RWPE2 (cell line): ENCODE results near the gene CROCC2.

ENCODE experiments used
- ATAC-seq: fragments of 200-7000 bp; cut with Tn5 transposase; 3 replicates; pipeline ENCODE4 v1.9.1; 2021; ENCODE audit warnings: low read depth
- DNase-seq: peaks from one replicate; pipeline ENCODE4 v3.0.0-alpha.2; 2020; ENCODE audit warnings: low spot score
- H3K27ac ChIP-seq: fragments of 450-650 bp; 2 replicates; pipeline ENCODE4 v1.5.1; 2017; ENCODE audit warnings: mild to moderate bottlenecking; ENCODE audit not compliant: poor library complexity, severe bottlenecking
- H3K27me3 ChIP-seq: fragments of 250-450 bp; sonication (Bioruptor Pico); 2 replicates; pipeline ENCODE4 v1.5.1; 2021; ENCODE audit warnings: mild to moderate bottlenecking, moderate library complexity; ENCODE audit not compliant: insufficient read depth, poor library complexity, severe bottlenecking
- H3K36me3 ChIP-seq: fragments of 250-450 bp; sonication (Bioruptor Pico); 2 replicates; pipeline ENCODE4 v1.5.1; 2020; ENCODE audit warnings: low read depth, mild to moderate bottlenecking, moderate library complexity
- H3K4me1 ChIP-seq: fragments of 250-450 bp; sonication (Bioruptor Pico); 2 replicates; pipeline ENCODE4 v1.5.1; 2021; ENCODE audit warnings: mild to moderate bottlenecking, moderate library complexity; ENCODE audit not compliant: insufficient read depth, poor library complexity, severe bottlenecking
- H3K4me3 ChIP-seq: fragments of 250-450 bp; sonication (Bioruptor Pico); 2 replicates; pipeline ENCODE4 v1.5.1; 2021; ENCODE audit warnings: mild to moderate bottlenecking, moderate library complexity; ENCODE audit not compliant: severe bottlenecking
- H3K9me3 ChIP-seq: fragments of 250-450 bp; sonication (Bioruptor Pico); 2 replicates; pipeline ENCODE4 v1.5.1; 2021; ENCODE audit warnings: mild to moderate bottlenecking, moderate library complexity; ENCODE audit not compliant: severe bottlenecking
- TF ChIP-seq, protein P1 (sequence below): fragments of 450-650 bp; IDR thresholded peaks from one replicate; pipeline ENCODE4 v1.5.1; 2017; ENCODE audit warnings: mild to moderate bottlenecking, moderate library complexity; ENCODE audit not compliant: poor library complexity, severe bottlenecking

Gene CROCC2

DNA sequence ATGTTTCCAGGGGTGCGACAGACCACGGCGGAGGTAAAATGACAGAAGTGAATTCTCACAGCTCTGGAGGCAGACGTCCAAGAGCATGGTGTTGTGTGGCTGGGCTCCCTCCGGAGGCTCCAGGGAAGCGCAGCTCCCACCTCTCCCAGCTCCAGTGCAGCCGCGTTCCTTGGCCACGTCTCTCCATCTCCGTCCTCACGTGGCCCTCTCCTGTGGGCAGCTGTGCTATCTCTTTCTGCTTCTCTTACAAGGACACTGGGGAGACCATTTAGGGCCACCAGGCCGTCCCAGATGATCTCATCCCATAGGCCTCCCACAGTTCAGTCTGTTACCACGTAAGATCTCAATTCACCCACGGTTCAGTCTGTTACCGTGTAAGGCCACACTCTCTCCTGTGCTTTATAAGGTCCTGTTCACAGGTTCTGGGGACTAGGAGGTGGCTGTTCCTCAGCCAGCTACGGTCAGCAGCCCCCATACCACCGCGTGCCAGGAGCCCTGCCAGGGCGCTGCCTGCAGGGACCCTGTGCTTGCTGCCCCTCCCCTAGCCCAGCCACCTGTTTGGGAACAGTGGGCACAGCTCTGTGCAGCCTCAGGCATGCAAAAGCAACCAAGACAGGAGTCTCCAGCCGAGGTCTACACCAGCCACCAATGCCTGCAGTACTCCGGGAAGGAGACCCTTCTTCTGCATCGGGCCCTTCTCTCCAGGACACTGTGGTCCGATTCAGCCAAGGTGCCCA lies 7.2 kb upstream of the CROCC2 start:
- TF ChIP-seq, protein P1, sequence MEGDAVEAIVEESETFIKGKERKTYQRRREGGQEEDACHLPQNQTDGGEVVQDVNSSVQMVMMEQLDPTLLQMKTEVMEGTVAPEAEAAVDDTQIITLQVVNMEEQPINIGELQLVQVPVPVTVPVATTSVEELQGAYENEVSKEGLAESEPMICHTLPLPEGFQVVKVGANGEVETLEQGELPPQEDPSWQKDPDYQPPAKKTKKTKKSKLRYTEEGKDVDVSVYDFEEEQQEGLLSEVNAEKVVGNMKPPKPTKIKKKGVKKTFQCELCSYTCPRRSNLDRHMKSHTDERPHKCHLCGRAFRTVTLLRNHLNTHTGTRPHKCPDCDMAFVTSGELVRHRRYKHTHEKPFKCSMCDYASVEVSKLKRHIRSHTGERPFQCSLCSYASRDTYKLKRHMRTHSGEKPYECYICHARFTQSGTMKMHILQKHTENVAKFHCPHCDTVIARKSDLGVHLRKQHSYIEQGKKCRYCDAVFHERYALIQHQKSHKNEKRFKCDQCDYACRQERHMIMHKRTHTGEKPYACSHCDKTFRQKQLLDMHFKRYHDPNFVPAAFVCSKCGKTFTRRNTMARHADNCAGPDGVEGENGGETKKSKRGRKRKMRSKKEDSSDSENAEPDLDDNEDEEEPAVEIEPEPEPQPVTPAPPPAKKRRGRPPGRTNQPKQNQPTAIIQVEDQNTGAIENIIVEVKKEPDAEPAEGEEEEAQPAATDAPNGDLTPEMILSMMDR, result no peak
- DNase-seq, result no peak
- Histone ChIP-seq H3K27me3 (no peaks in the 10 kb centered on the region), H3K4me3 (no peak overlapping the region), H3K27ac (no peak overlapping the region), H3K9me3 (no peaks in the 10 kb centered on the region), H3K4me1 (no peaks in the 10 kb centered on the region), H3K36me3 (no peaks in the 10 kb centered on the region)
- ATAC-seq, result peak; percentile 17; the same call in 1 of the 3 replicates

DNA sequence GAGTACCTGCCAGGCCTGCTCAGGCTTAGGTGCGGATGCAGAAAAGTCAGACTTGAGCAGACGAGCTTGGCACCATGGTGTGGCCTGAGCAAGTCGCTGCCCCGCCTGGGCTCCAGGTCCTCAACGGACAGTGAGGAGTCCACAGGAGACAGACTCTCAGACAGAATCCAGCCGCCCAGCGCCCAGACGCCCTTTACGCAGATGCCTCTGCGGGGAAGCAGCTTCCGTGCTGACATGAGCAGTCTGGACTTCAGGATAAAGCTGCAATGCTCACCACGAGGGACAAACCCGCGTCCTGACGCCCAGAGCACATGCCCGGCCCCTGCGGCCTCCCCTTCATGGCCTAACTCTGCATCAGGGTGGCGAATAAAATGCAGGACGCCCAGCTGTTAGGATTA lies 6.7 kb upstream of the CROCC2 start:
- Histone ChIP-seq H3K4me1 (no peaks in the 10 kb centered on the region), H3K27ac (no peak overlapping the region), H3K9me3 (no peaks in the 10 kb centered on the region), H3K27me3 (no peaks in the 10 kb centered on the region), H3K4me3 (no peak overlapping the region), H3K36me3 (no peaks in the 10 kb centered on the region)
- TF ChIP-seq, protein P1, result no peak
- no peak for DNase-seq
- no peak for ATAC-seq

DNA sequence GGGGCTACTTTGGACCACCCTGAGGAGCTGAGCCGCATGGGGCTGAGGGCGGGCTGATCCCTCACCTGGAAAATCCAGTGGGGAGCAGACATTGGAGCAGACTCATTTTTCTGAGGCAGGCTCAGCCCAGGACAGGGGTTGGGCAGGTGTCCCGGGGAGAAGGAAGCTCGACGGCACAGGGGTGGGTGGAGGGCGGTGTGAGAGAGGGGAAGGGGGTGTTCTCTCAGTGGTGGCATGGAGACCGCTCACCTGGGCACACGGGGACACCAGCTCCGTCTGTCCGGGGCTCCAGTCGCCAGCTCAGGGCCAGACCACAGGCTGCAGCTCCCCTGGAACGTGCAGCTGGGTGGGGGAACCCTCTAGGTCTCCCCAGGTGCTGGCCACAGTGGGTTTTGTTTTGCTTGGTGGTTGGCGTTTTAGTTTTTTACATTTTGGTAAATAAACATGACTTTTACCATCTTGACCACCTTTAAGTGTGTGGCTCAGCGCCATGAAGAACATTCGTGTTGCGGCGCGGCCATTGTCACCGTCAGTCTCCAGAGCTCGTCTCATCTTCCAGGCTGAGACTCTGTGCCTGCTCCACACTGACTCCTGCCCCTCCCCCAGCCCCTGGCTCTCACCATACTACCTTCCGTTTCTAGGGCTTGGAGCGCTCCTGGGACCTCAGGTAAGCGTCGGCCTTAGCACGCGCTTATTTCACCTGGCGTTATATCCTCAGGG lies 5.8 kb upstream of the CROCC2 start:
- no peak for DNase-seq
- Histone ChIP-seq H3K4me1 (no peaks in the 10 kb centered on the region), H3K36me3 (no peaks in the 10 kb centered on the region), H3K27ac (no peak overlapping the region), H3K27me3 (no peaks in the 10 kb centered on the region), H3K4me3 (no peak overlapping the region), H3K9me3 (no peaks in the 10 kb centered on the region)
- ATAC-seq, result no peak
- TF ChIP-seq, protein P1, result no peak

DNA sequence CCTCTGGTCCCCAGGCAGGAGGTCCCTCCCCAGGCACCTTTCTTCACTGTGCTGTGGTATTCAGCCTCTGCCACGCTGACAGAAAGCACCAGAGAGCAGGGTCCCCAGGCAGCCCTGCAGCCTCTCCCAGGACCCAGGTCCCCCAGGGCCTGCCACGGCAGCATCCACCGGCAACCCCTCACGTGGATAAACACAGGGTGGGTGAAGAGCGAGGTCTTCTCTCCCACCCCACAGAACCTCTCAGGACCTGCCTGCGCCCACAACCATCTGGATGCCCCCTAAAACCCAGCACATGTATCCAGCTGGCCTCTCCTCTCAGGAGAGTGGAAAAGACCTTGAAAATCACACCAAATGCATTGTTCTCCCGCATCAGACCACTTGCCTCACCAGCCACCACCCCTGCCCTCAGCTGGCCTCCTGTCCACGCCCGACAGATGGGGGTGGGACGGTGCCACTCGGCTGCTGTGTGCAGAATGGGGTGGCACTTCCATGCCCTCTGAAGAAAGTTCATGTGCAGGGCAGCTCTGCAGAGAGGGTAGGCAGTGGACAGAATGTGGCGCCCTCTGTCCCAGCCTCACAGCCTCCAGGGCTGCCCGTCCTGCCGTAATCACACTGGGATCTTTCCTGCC lies 4.0 kb upstream of the CROCC2 start:
- Histone ChIP-seq H3K4me3 (no peak overlapping the region), H3K27ac (no peak overlapping the region), H3K27me3 (peaks cover 6% of the 10 kb centered on the region), H3K4me1 (no peaks in the 10 kb centered on the region), H3K9me3 (no peaks in the 10 kb centered on the region), H3K36me3 (no peaks in the 10 kb centered on the region)
- no peak for ATAC-seq
- TF ChIP-seq, protein P1, result no peak
- no peak for DNase-seq
